Fibroblast of skin of left quadriceps (primary cell): ENCODE measurements around the gene SLC43A3.

Experiments used
- DNase-seq, 2 experiments: peaks; one replicate each; pipeline ENCODE4 v3.0.0-alpha.2; 2013; ENCODE audit warnings: low read depth in 2 of 2

The SLC43A3 gene

GRCh38 chr11:57357856-57358255 is 69.1 kb downstream of the SLC43A3 start:
- no peak for DNase-seq

DNA sequence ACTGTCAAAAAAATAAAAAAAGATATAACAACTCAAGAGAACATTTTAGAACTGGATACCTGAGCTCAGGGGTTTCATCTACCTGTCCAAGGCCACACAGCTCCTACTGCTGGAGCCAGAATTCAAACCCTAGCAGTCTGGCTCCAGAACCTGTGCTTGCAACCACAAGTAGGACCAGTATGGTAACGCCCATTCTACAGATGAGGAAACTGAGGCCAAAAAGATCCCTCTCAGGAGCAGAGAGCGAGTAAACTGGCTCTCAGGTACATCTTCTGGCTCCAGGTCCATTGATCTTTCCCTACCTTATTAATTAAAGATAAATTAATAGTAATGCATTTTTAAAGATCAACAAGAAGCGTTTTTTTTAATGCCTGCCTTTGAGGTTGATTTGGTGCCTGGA is 69.6 kb downstream of the SLC43A3 start:
- DNase-seq = no peak
